GM10248 (cell line): ENCODE results near the gene SIRPG.

Source experiments
- CTCF ChIA-PET: fragments of 300-600 bp; sonication (Branson Sonifier 250); formaldehyde crosslinking; extraction: SDS; loops from one replicate; lab custom pipeline; 2021; ENCODE audit warnings: antibody characterized with exemption; lab: Yijun Ruan, JAX
- POLR2A ChIA-PET: fragments of 350-650 bp; sonication (Branson Sonifier 250); formaldehyde crosslinking; extraction: SDS; loops from one replicate; lab custom pipeline; 2020; ENCODE audit warnings: antibody characterized with exemption; lab: Yijun Ruan, JAX
- DNase-seq: peaks from one replicate; pipeline ENCODE4 v3.0.0; 2012; ENCODE audit errors: extremely low spot score
- CTCF ChIP-seq: IDR thresholded peaks from 2 replicates; pipeline ENCODE4 v1.5.1; 2012; ENCODE audit warnings: mild to moderate bottlenecking, low read depth; ENCODE audit errors: extremely low read depth, missing control alignments, control extremely low read depth

Gene SIRPG

GRCh38 chr20:1656844-1657243 lies 735 bp downstream of the SIRPG start:
- no peak for TF ChIP-seq CTCF
- CTCF ChIA-PET: no interaction called here
- POLR2A ChIA-PET: no interaction called here
- no peak for DNase-seq

- POLR2A ChIA-PET: no interaction called here
- DNase-seq: no peak
- TF ChIP-seq CTCF: no peak
- CTCF ChIA-PET: no interaction called here
Observed at GRCh38 chr20:1654996-1655395, 2.6 kb downstream of the SIRPG start.

GRCh38 chr20:1652960-1653359 lies 4.6 kb downstream of the SIRPG start:
- ChIA-PET POLR2A (no interaction called here), CTCF (no interaction called here)
- DNase-seq: no peak
- TF ChIP-seq CTCF: no peak

DNA sequence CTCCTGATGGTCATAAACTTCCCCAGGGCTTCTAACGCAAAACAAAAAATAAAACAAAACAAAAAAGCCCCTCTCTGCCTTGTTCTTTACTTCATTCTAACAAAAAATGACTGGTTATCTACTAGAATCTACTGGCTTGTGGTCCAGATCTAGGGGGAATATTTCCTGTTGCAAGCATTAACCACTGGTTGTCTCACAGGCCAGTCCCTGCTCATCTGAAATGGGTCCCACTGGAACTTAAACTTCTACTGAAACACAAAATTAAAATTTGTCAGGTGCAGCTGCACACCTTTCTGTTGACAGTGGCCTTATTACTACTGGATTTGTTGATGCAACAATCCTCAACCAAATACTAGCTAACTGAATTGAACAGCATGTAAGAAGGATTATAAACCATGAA lies 5.5 kb downstream of the SIRPG start:
- TF ChIP-seq CTCF: no peak
- no peak for DNase-seq
- POLR2A ChIA-PET: no interaction called here
- CTCF ChIA-PET: no interaction called here

GRCh38 chr20:1651268-1652058 lies 6.1 kb downstream of the SIRPG start:
- CTCF ChIA-PET: no interaction called here
- DNase-seq: no peak
- TF ChIP-seq CTCF: no peak
- POLR2A ChIA-PET: no interaction called here

DNA sequence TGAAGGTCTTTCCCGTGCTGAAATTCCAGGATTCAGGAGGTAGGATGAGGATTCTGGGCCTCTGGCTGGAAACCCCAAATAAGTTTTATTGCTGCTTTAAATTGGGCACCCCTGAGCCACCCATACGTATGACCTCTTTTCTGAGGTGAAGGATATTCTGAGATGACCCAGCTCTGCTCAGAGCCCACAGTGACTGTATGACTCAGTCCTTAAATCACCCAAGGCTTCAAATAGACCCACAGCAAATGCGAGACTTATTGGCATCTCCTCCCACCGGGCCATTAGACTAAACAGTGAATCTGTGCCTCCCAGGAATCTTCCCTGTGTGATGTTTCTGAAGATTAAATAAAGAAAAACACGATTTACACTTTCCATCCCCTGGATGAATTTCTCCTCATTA lies 9.5 kb downstream of the SIRPG start:
- POLR2A ChIA-PET: no interaction called here
- CTCF ChIA-PET: interaction anchor here (1.0 kb wide), 1 partner anchor 317 kb away, joined by 3 read pairs; no protein-coding TSS in a partner anchor
- TF ChIP-seq CTCF: no peak
- DNase-seq: no peak

GRCh38 chr20:1646975-1647431 lies 10.6 kb downstream of the SIRPG start:
- DNase-seq: no peak
- TF ChIP-seq CTCF: no peak
- ChIA-PET CTCF (interaction anchor here (1.0 kb wide), 1 partner anchor 318 kb away, joined by 3 read pairs; no protein-coding TSS in a partner anchor), POLR2A (no interaction called here)
